Endothelial cell of umbilical vein (primary cell): ENCODE results near the gene SCAPER. TPM values are rescaled to one million over a fixed set of nuclear protein-coding genes. Genes with fewer than 3 reads are reported as not detected.
A peak's percentile ranks its signal among the peaks of the same experiment; 100 is the strongest.

Experiments used
- BruUV-seq: library from RNA; stranded (reverse); fragments of 400-500 nt; replicated peaks from 2 replicates; lab custom pipeline; 2021; lab: Mats Ljungman, UMichigan
- CTCF ChIA-PET: fragments of 300-600, 350-600 bp; sonication (Branson Sonifier 250); formaldehyde crosslinking; loops from one replicate; lab custom pipeline; 2021; ENCODE audit warnings: antibody characterized with exemption, inconsistent platforms; lab: Charles Lee
- POLR2A ChIA-PET: fragments of 300-600, 350-600 bp; sonication (Branson Sonifier 250); formaldehyde crosslinking; loops from one replicate; lab custom pipeline; 2021; ENCODE audit warnings: antibody characterized with exemption, inconsistent platforms; lab: Charles Lee
- DNase-seq: peaks from one replicate; pipeline ENCODE4 v3.0.0-alpha.2; 2011; ENCODE audit warnings: low read depth, low spot score
- FAIRE-seq: peaks from 2 replicates; lab custom pipeline; 2011; peaks lifted over from hg19 to GRCh38; lab: Jason Lieb, UNC
- H2AFZ ChIP-seq: 2 replicates; pipeline ENCODE4 v1.6.0; 2012; ENCODE audit warnings: low read depth, low read length, control low read depth, inconsistent platforms
- H3K27ac ChIP-seq: 2 replicates; pipeline ENCODE4 v1.5.1; 2011; ENCODE audit warnings: low read depth, mild to moderate bottlenecking, control low read depth, low read length, moderate library complexity; ENCODE audit not compliant: insufficient read depth
- H3K27me3 ChIP-seq, 2 experiments: 2 replicates each; pipeline versions ENCODE4 v1.6.0 to v1.6.1; 2011; ENCODE audit warnings: low read length in 2 of 2, mixed read lengths in 1 of 2; ENCODE audit not compliant: control insufficient read depth in 2 of 2, insufficient read depth in 2 of 2
- H3K36me3 ChIP-seq, 2 experiments: 2 replicates in 1 of 2; 3 replicates in 1 of 2; pipeline ENCODE4 v1.5.1; 2011; ENCODE audit warnings: low read length in 2 of 2, mild to moderate bottlenecking in 1 of 2, moderate library complexity in 1 of 2; ENCODE audit not compliant: control insufficient read depth in 2 of 2, insufficient read depth in 2 of 2; ENCODE audit errors: extremely low read depth in 1 of 2
- H3K4me1 ChIP-seq: 3 replicates; pipeline ENCODE4 v1.5.1; 2011; ENCODE audit warnings: mild to moderate bottlenecking, low read length; ENCODE audit not compliant: control insufficient read depth, insufficient read depth; ENCODE audit errors: extremely low read depth
- H3K4me2 ChIP-seq: 2 replicates; pipeline ENCODE4 v1.6.1; 2011; ENCODE audit warnings: low read length, control low read depth, mixed read lengths; ENCODE audit not compliant: insufficient read depth
- H3K4me3 ChIP-seq, 3 experiments: fragments of 200-600 bp in 1 of 3; sonication (generic), shearing (Covaris generic) in 1 of 3; replicated peaks in 1 of 3; 2 replicates each; pipeline ENCODE4 v1.5.1; 2011 to 2016; ENCODE audit warnings: control low read depth in 3 of 3, low read length in 3 of 3, mild to moderate bottlenecking in 2 of 3, inconsistent platforms in 1 of 3, low read depth in 1 of 3, moderate library complexity in 1 of 3; ENCODE audit not compliant: insufficient read depth in 1 of 3
- H3K79me2 ChIP-seq: 2 replicates; pipeline ENCODE4 v1.6.0; 2012; ENCODE audit warnings: low read length, inconsistent platforms; ENCODE audit not compliant: control insufficient read depth, insufficient read depth
- H3K9ac ChIP-seq: replicated peaks from 2 replicates; pipeline ENCODE3; 2011; ENCODE audit warnings: low read length, control low read depth; ENCODE audit not compliant: insufficient read depth; ENCODE audit errors: extremely low read depth
- H3K9me1 ChIP-seq: replicated peaks from 3 replicates; pipeline ENCODE4 v1.6.0; 2011; ENCODE audit warnings: mild to moderate bottlenecking, low read length; ENCODE audit not compliant: control insufficient read depth, insufficient read depth; ENCODE audit errors: extremely low read depth
- H3K9me3 ChIP-seq: replicated peaks from 2 replicates; pipeline ENCODE4 v1.5.1; 2012; ENCODE audit warnings: low read length, inconsistent platforms; ENCODE audit not compliant: control insufficient read depth, insufficient read depth
- H4K20me1 ChIP-seq: replicated peaks from 2 replicates; pipeline ENCODE3; 2011; ENCODE audit warnings: mild to moderate bottlenecking, low read length; ENCODE audit not compliant: control insufficient read depth, insufficient read depth; ENCODE audit errors: extremely low read depth
- FOS ChIP-seq: IDR thresholded peaks from 2 replicates; pipeline ENCODE4 v1.6.1; 2011; ENCODE audit warnings: mild to moderate bottlenecking, low read length, moderate library complexity, borderline replicate concordance; ENCODE audit not compliant: insufficient read depth
- GATA2 ChIP-seq: IDR thresholded peaks from 2 replicates; pipeline ENCODE4 v1.7.0; 2011; ENCODE audit warnings: low read depth, mild to moderate bottlenecking, moderate library complexity, mixed read lengths, low read length; ENCODE audit not compliant: insufficient read length, insufficient read depth
- MYC ChIP-seq: IDR thresholded peaks from one replicate; pipeline ENCODE4 v1.6.1; 2011; ENCODE audit warnings: mild to moderate bottlenecking, low read depth, low read length
- POLR2A ChIP-seq: IDR thresholded peaks from 2 replicates; pipeline ENCODE4 v1.6.1; 2012; ENCODE audit warnings: low read depth, mild to moderate bottlenecking, control low read depth, low read length
- POLR2AphosphoS5 ChIP-seq: IDR thresholded peaks from 2 replicates; pipeline ENCODE4 v1.6.1; 2012; ENCODE audit warnings: low read depth, mild to moderate bottlenecking, control low read depth, low read length, moderate library complexity; ENCODE audit not compliant: insufficient read depth
- dilution Hi-C: fragments of 300-500 bp; cut with MboI; formaldehyde crosslinking; loops from one replicate; pipeline ENCODE4 v1.15.0; 2019; ENCODE audit warnings: low sequenced_read_pairs; ENCODE audit not compliant: extremely low pct_ligation_motif_present
- intact Hi-C: fragments of 100-400 bp; cut with micrococcal nuclease; formaldehyde crosslinking; loops from one replicate; pipeline ENCODE4 v1.10.0; 2022
- polyA plus RNA-seq, 4 experiments: library from polyadenylated mRNA; depleted of rRNA in 3 of 4; stranded (reverse) in 3 of 4; unstranded in 1 of 4; fragments of >200 nt; gene quantifications; 2 replicates each; pipeline versions ENCODE4 v1.2.1 to v1.2.3, GENCODE V29; 2011 to 2012; ENCODE audit warnings: missing spikeins in 1 of 4
- total RNA-seq: library from RNA; stranded (reverse); gene quantifications from 2 replicates; pipeline ENCODE4 v1.2.3, GENCODE V29; 2021
- TF ChIP-seq, protein P1 (sequence below), 2 donors: IDR thresholded peaks; 1 replicate in 1 of 2; 2 replicates in 1 of 2; pipeline ENCODE4 v1.5.1; 2011; ENCODE audit warnings: low read length in 2 of 2, mild to moderate bottlenecking in 2 of 2, moderate library complexity in 2 of 2, control low read depth in 1 of 2, inconsistent platforms in 1 of 2, low read depth in 1 of 2; ENCODE audit not compliant: insufficient read depth in 1 of 2; ENCODE audit errors: extremely low read depth in 1 of 2
- TF ChIP-seq, protein P2 (sequence below): IDR thresholded peaks from 2 replicates; pipeline ENCODE4 v1.6.1; 2011; ENCODE audit not compliant: insufficient read depth, insufficient read length

SCAPER gene
- total and polyA plus RNA-seq, 2 donors (not counting 3 experiments of a cell fraction or from before 2014, with no cell fraction given): 2.7 to 12.7 TPM

DNA sequence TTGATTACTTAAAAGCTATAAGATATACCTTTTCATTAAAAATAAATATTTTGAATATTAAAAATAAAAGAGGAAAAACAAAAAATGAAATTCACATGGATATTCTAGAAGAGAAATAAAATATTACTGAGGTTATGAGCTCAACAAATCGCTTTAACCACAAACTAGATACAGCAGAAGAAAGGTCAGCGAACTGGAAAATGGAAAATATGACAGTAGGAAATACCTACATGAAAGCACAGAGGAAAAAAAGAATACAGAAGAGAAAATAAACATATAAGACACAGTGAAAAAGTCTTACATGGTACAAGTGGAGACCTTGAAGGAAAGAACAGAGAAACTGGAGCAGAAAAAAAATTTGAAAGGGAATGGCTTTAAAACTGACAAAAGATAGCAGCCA, 33.2 kb downstream of the SCAPER start:
- peak; percentile 18 for DNase-seq
- intact Hi-C loops: no loop called here
- H2AFZ ChIP-seq: no peak overlapping the region
- H3K79me2 ChIP-seq: no peaks in the 10 kb centered on the region
- POLR2A ChIA-PET: no interaction called here
- H3K4me1 ChIP-seq: no peaks in the 10 kb centered on the region
- no peak overlapping the region for H3K27ac ChIP-seq
- no peaks in the 10 kb centered on the region for H3K9me1 ChIP-seq
- no peaks in the 10 kb centered on the region for H4K20me1 ChIP-seq
- no TSS peak for BruUV-seq
- dilution Hi-C loops: no loop called here
- H3K36me3 ChIP-seq: no peaks in the 10 kb centered on the region
- FAIRE-seq: no peak
- H3K4me3 ChIP-seq: no peak overlapping the region
- no peak overlapping the region for H3K9ac ChIP-seq
- TF ChIP-seq FOS (no peak), MYC (no peak), POLR2A (no peak), GATA2 (no peak), POLR2AphosphoS5 (no peak)
- TF ChIP-seq, protein P1, sequence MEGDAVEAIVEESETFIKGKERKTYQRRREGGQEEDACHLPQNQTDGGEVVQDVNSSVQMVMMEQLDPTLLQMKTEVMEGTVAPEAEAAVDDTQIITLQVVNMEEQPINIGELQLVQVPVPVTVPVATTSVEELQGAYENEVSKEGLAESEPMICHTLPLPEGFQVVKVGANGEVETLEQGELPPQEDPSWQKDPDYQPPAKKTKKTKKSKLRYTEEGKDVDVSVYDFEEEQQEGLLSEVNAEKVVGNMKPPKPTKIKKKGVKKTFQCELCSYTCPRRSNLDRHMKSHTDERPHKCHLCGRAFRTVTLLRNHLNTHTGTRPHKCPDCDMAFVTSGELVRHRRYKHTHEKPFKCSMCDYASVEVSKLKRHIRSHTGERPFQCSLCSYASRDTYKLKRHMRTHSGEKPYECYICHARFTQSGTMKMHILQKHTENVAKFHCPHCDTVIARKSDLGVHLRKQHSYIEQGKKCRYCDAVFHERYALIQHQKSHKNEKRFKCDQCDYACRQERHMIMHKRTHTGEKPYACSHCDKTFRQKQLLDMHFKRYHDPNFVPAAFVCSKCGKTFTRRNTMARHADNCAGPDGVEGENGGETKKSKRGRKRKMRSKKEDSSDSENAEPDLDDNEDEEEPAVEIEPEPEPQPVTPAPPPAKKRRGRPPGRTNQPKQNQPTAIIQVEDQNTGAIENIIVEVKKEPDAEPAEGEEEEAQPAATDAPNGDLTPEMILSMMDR (IDR thresholded peaks at IDR 0.05; ENCODE audit: extremely low read depth in 1 of 2, insufficient read depth in 1 of 2, low read depth in 1 of 2, low read length in 2 of 2): no peak
- TF ChIP-seq, protein P2, sequence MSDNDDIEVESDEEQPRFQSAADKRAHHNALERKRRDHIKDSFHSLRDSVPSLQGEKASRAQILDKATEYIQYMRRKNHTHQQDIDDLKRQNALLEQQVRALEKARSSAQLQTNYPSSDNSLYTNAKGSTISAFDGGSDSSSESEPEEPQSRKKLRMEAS: no peak
- no peaks in the 10 kb centered on the region for H3K27me3 ChIP-seq
- no peaks in the 10 kb centered on the region for H3K9me3 ChIP-seq
- CTCF ChIA-PET: interaction anchor here (1.1 kb wide), 2 partner anchors 12 to 686 kb away, joined by 3 to 4 read pairs; no protein-coding TSS in a partner anchor
- H3K4me2 ChIP-seq: no peak overlapping the region
